HL-60 (cell line): ENCODE results near the gene SCGN.

Experiments
- DNase-seq, 2 experiments: peaks; one replicate each; pipeline ENCODE4 v3.0.0-alpha.2; 2010 to 2020; ENCODE audit warnings: low read depth in 1 of 2, low spot score in 1 of 2
- H3K27ac ChIP-seq: fragments of 250-450 bp; sonication (Bioruptor Pico); replicated peaks from 2 replicates; pipeline ENCODE4 v1.5.1; 2020; ENCODE audit warnings: mild to moderate bottlenecking, moderate library complexity
- H3K27me3 ChIP-seq: fragments of 250-450 bp; sonication (Bioruptor Pico); 2 replicates; pipeline ENCODE4 v1.5.1; 2021; ENCODE audit warnings: mild to moderate bottlenecking, moderate library complexity; ENCODE audit not compliant: insufficient read depth, poor library complexity, severe bottlenecking
- H3K4me3 ChIP-seq: replicated peaks from 2 replicates; pipeline ENCODE4 v1.5.1; 2011; ENCODE audit warnings: mild to moderate bottlenecking, control low read depth, low read length; ENCODE audit not compliant: insufficient read depth
- CTCF ChIP-seq: IDR thresholded peaks from one replicate; pipeline ENCODE4 v1.5.1; 2011; ENCODE audit warnings: low read length, control low read depth, inconsistent platforms; ENCODE audit not compliant: insufficient read depth
- GABPA ChIP-seq: IDR thresholded peaks from 2 replicates; pipeline ENCODE4 v1.6.1; 2012; ENCODE audit warnings: low read depth
- POLR2AphosphoS5 ChIP-seq: IDR thresholded peaks from 2 replicates; pipeline ENCODE4 v1.6.1; 2012; ENCODE audit warnings: low read depth
- SPI1 ChIP-seq: IDR thresholded peaks from 2 replicates; pipeline ENCODE4 v1.6.1; 2012; ENCODE audit warnings: low read depth, mild to moderate bottlenecking, borderline replicate concordance
- TF ChIP-seq, protein P1 (sequence below): IDR thresholded peaks from 2 replicates; pipeline ENCODE4 v1.6.1; 2012; ENCODE audit warnings: low read depth; ENCODE audit not compliant: insufficient replicate concordance

SCGN gene

DNA sequence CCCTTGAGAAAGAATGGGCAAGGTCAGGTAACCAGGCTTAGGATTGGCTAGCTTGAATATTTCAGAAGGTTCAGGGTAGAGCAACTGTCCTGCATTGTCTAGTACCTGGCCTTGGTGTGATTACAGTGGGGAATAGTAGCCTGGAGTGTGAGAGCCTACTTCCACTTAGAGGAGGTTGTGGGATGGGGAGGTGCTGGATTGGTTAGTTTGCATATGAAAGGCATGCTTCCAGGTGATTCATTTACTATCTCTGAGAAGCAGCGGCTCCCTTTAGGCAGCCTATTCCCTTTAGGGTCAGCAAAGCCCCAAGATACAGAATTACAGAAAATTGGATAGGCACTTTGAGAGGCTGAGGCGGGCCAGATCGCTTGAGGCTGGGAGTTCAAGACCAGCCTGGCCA, 25.0 kb upstream of the SCGN start:
- no peak overlapping the region for H3K27ac ChIP-seq
- H3K4me3 ChIP-seq = no peak overlapping the region

GRCh38 chr6:25628471-25629197, 23.4 kb upstream of the SCGN start:
- Histone ChIP-seq H3K27me3 (no peaks in the 10 kb centered on the region), H3K27ac (no peak overlapping the region), H3K4me3 (no peak overlapping the region)
- DNase-seq = no peak
- TF ChIP-seq, protein P1, sequence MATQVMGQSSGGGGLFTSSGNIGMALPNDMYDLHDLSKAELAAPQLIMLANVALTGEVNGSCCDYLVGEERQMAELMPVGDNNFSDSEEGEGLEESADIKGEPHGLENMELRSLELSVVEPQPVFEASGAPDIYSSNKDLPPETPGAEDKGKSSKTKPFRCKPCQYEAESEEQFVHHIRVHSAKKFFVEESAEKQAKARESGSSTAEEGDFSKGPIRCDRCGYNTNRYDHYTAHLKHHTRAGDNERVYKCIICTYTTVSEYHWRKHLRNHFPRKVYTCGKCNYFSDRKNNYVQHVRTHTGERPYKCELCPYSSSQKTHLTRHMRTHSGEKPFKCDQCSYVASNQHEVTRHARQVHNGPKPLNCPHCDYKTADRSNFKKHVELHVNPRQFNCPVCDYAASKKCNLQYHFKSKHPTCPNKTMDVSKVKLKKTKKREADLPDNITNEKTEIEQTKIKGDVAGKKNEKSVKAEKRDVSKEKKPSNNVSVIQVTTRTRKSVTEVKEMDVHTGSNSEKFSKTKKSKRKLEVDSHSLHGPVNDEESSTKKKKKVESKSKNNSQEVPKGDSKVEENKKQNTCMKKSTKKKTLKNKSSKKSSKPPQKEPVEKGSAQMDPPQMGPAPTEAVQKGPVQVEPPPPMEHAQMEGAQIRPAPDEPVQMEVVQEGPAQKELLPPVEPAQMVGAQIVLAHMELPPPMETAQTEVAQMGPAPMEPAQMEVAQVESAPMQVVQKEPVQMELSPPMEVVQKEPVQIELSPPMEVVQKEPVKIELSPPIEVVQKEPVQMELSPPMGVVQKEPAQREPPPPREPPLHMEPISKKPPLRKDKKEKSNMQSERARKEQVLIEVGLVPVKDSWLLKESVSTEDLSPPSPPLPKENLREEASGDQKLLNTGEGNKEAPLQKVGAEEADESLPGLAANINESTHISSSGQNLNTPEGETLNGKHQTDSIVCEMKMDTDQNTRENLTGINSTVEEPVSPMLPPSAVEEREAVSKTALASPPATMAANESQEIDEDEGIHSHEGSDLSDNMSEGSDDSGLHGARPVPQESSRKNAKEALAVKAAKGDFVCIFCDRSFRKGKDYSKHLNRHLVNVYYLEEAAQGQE = no peak
- TF ChIP-seq SPI1 (no peak), CTCF (no peak), POLR2AphosphoS5 (no peak), GABPA (no peak)

More for the DNA sequence above, 25.0 kb upstream of the SCGN start:
- no peak for TF ChIP-seq GABPA
- TF ChIP-seq CTCF = no peak
- no peak for TF ChIP-seq POLR2AphosphoS5
- no peak for TF ChIP-seq SPI1
- TF ChIP-seq, protein P1 = no peak
- no peak for DNase-seq
- H3K27me3 ChIP-seq = no peaks in the 10 kb centered on the region

- Histone ChIP-seq H3K4me3 (no peak overlapping the region), H3K27me3 (no peaks in the 10 kb centered on the region), H3K27ac (no peak overlapping the region)
- TF ChIP-seq CTCF (no peak), POLR2AphosphoS5 (no peak), SPI1 (no peak), GABPA (no peak)
- TF ChIP-seq, protein P1 = no peak
- no peak for DNase-seq
Measured at GRCh38 chr6:25629198-25629576, 22.8 kb upstream of the SCGN start.
